ENCODE data around the gene PTCRA.

DNA sequence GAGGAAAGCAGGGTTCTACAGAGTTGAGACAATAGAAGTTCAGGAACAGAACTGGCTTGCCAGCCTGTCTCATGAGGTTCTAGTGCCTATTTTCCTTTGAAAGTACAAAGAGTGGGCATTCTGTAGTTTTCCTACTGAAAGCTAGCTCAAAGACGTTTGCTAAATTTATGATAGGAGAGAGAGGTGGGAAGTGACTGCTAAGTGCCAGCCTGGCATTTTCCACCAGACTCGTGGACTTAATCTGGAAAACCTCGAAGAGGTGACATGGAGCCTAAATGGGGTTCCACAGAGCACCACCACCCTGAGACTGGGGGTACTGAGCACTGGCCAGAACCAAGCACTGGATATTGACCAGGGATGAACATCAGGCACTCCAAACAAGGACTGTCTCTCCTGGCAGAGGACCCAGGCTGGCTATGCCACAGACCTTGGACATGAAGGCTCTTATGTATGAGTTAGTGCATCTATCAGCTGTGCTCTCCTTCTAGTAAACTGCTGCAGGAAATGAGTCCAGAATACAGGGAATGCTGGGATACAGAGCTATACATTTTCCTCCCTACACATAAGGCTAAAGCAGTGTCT, 56.0 kb downstream of the PTCRA start:
- TF ChIP-seq CTCF (IDR thresholded peaks at IDR 0.05) (no peak), POLR2A (IDR thresholded peaks at IDR 0.05) (no peak), EP300 (IDR thresholded peaks at IDR 0.05) (no peak)
